T-cell (primary cell): Measurements from ENCODE around the gene RRM2. TPM values are rescaled to one million over a fixed set of nuclear protein-coding genes. Genes with fewer than 3 reads are reported as not detected.

ENCODE experiments used
- ATAC-seq, 4 experiments: fragments of 200-7000 bp in 3 of 4; fragments of 150-1000 bp in 1 of 4; cut with Tn5 transposase; replicated peaks in 1 of 4; 1 replicate in 3 of 4; 2 replicates in 1 of 4; pipeline ENCODE4 v1.10.0; 2021; ENCODE audit warnings: moderate library complexity in 3 of 4, mild to moderate bottlenecking in 2 of 4, moderate number of reproducible peaks in 1 of 4
- CTCF ChIA-PET, 2 donors: fragments of 300-600 bp; sonication (Branson Sonifier 250); formaldehyde crosslinking; loops; one replicate each; lab custom pipeline; 2022; ENCODE audit warnings: antibody characterized with exemption in 2 of 2; lab: Charles Lee
- POLR2A ChIA-PET, 2 donors: fragments of 300-600 bp; sonication (Branson Sonifier 250); formaldehyde crosslinking; loops; one replicate each; lab custom pipeline; 2022; ENCODE audit warnings: antibody characterized with exemption in 2 of 2; lab: Charles Lee
- DNase-seq, 35 experiments: peaks; one replicate each; pipeline versions ENCODE4 v3.0.0 to v3.0.0-alpha.2; 2013 to 2023
- H3K27ac ChIP-seq: one replicate; pipeline ENCODE4 v1.5.1; 2013; ENCODE audit warnings: low read length
- H3K27me3 ChIP-seq, 2 experiments: replicated peaks in 1 of 2; 1 replicate in 1 of 2; 2 replicates in 1 of 2; pipeline versions ENCODE4 v1.6.1 to v1.7.0; 2013; ENCODE audit warnings: low read length in 1 of 2, mixed read lengths in 1 of 2; ENCODE audit not compliant: control insufficient read depth in 2 of 2, insufficient read depth in 2 of 2; ENCODE audit errors: extremely low read depth in 1 of 2
- H3K36me3 ChIP-seq, 2 donors: 1 replicate in 1 of 2; 2 replicates in 1 of 2; pipeline versions ENCODE4 v1.6.1 to v1.7.0; 2013; ENCODE audit warnings: low read length in 1 of 2; ENCODE audit not compliant: control insufficient read depth in 2 of 2, insufficient read depth in 1 of 2; ENCODE audit errors: extremely low read depth in 1 of 2
- H3K4me1 ChIP-seq, 2 experiments: 1 replicate in 1 of 2; 2 replicates in 1 of 2; pipeline versions ENCODE4 v1.6.1 to v1.7.0; 2013; ENCODE audit warnings: low read length in 2 of 2, mixed read lengths in 1 of 2; ENCODE audit not compliant: insufficient read depth in 2 of 2, control insufficient read depth in 1 of 2; ENCODE audit errors: extremely low read depth in 1 of 2
- H3K4me3 ChIP-seq, 2 donors: 1 replicate in 1 of 2; 2 replicates in 1 of 2; pipeline versions ENCODE4 v1.5.1 to v1.7.0; 2013; ENCODE audit warnings: mild to moderate bottlenecking in 2 of 2, low read length in 1 of 2, moderate library complexity in 1 of 2; ENCODE audit not compliant: control insufficient read depth in 1 of 2; ENCODE audit errors: extremely low read depth in 1 of 2
- H3K9me3 ChIP-seq: 2 replicates; pipeline ENCODE4 v1.7.0; 2013
- H3K27ac Mint-ChIP-seq, 2 donors: one replicate each; pipeline ENCODE4 v1.8.0; 2020 to 2021; ENCODE audit warnings: mild to moderate bottlenecking in 2 of 2, mixed read lengths in 2 of 2
- H3K27me3 Mint-ChIP-seq, 2 donors: one replicate each; pipeline ENCODE4 v1.8.0; 2021 to 2022; ENCODE audit warnings: mixed read lengths in 2 of 2
- H3K36me3 Mint-ChIP-seq: one replicate; pipeline ENCODE4 v1.8.0; 2021; ENCODE audit warnings: mixed read lengths
- H3K4me1 Mint-ChIP-seq, 3 donors: one replicate each; pipeline ENCODE4 v1.8.0; 2020 to 2022; ENCODE audit warnings: mixed read lengths in 3 of 3, mild to moderate bottlenecking in 1 of 3
- H3K4me3 Mint-ChIP-seq, 3 donors: one replicate each; pipeline ENCODE4 v1.8.0; 2020 to 2022; ENCODE audit warnings: mild to moderate bottlenecking in 3 of 3, mixed read lengths in 3 of 3, moderate library complexity in 3 of 3
- H3K9me3 Mint-ChIP-seq, 3 donors: one replicate each; pipeline ENCODE4 v1.8.0; 2020 to 2022; ENCODE audit warnings: mixed read lengths in 3 of 3
- WGBS: methylation state at CpG from one replicate; pipeline ENCODE4 v1.1.5; 2013; ENCODE audit warnings: missing lambda C conversion rate; ENCODE audit not compliant: insufficient coverage; 5-methylcytosine and 5-hydroxymethylcytosine counted together
- total RNA-seq, 35 experiments: library from RNA in 6 of 35; stranded (reverse) in 6 of 35; fragments of 120-200 nt in 1 of 35; gene quantifications; one replicate each; pipeline versions ENCODE4 v1.2.1 to v1.2.4 and lab custom pipeline; 2013 to 2026

RRM2 gene
- total RNA-seq, 5 donors from 2014 or later (not counting 1 experiment from before 2014, with no cell fraction given): 2.6 to 10.4 (median 3.0) TPM

GRCh38 chr2:10076988-10077527, 45.5 kb upstream of the RRM2 start:
- no peak overlapping the region for H3K4me3 Mint-ChIP-seq
- H3K27me3 Mint-ChIP-seq: peaks cover 57 to 73% of the 10 kb centered on the region in 2 donors
- CTCF ChIA-PET: interaction anchor here in 1 of 2 donors (0.6 to 1.2 kb wide), 2 partner anchors 358 to 925 kb away, joined by 3 to 5 read pairs; no protein-coding TSS in a partner anchor

GRCh38 chr2:10078001-10078400, 44.5 kb upstream of the RRM2 start:
- Histone ChIP-seq H3K27me3 (peaks cover 10 to 82% of the 10 kb centered on the region in 2 experiments), H3K9me3 (no peaks in the 10 kb centered on the region), H3K36me3 (no peaks in the 10 kb centered on the region), H3K4me3 (no peak overlapping the region), H3K4me1 (peaks cover 7 to 28% of the 10 kb centered on the region in 2 experiments), H3K27ac (no peak overlapping the region)
- peaks cover 13 to 18% (median 14%) of the 10 kb centered on the region in 3 donors for H3K4me1 Mint-ChIP-seq
- H3K36me3 Mint-ChIP-seq: no peaks in the 10 kb centered on the region
- H3K27me3 Mint-ChIP-seq: peaks cover 57 to 79% of the 10 kb centered on the region in 2 donors
- CTCF ChIA-PET: interaction anchor here (1.2 kb wide), 2 partner anchors 331 to 357 kb away, joined by 4 to 5 read pairs; no protein-coding TSS in a partner anchor
- no peak for DNase-seq
- H3K9me3 Mint-ChIP-seq: no peaks in the 10 kb centered on the region
- POLR2A ChIA-PET: no interaction called here
- ATAC-seq: no peak
- H3K4me3 Mint-ChIP-seq: no peak overlapping the region
- 84% methylated on average over 4 of the region's 7 CpGs for WGBS
- H3K27ac Mint-ChIP-seq: peak overlapping the region in 1 of 2 donors; percentile 68

More at GRCh38 chr2:10076988-10077527, 45.5 kb upstream of the RRM2 start:
- Mint-ChIP-seq H3K36me3 (no peaks in the 10 kb centered on the region), H3K9me3 (no peaks in the 10 kb centered on the region), H3K4me1 (peaks cover 16 to 24% (median 17%) of the 10 kb centered on the region in 3 donors), H3K27ac (no peak overlapping the region)
- ATAC-seq (no peak), DNase-seq (no peak)
- no peaks in the 10 kb centered on the region for H3K9me3 ChIP-seq
- peaks cover 9 to 80% of the 10 kb centered on the region in 2 experiments for H3K27me3 ChIP-seq
- WGBS: 76% methylated on average over 4 of the region's 5 CpGs
- no peak overlapping the region for H3K4me3 ChIP-seq
- POLR2A ChIA-PET: interaction anchor here (0.5 to 0.6 kb wide), 2 partner anchors 220 to 585 kb away, joined by 4 read pairs; no protein-coding TSS in a partner anchor
- H3K4me1 ChIP-seq: peaks cover 7 to 32% of the 10 kb centered on the region in 2 experiments
- no peak overlapping the region for H3K27ac ChIP-seq
- no peaks in the 10 kb centered on the region for H3K36me3 ChIP-seq

- H3K27ac ChIP-seq: no peak overlapping the region
- Mint-ChIP-seq H3K4me3 (peak overlapping the region; percentile 66 to 86 (median 79)), H3K4me1 (peaks cover 13 to 18% (median 14%) of the 10 kb centered on the region in 3 donors), H3K36me3 (no peaks in the 10 kb centered on the region), H3K27ac (peak overlapping the region in 1 of 2 donors; percentile 33), H3K27me3 (peaks cover 61 to 82% of the 10 kb centered on the region in 2 donors), H3K9me3 (no peaks in the 10 kb centered on the region)
- WGBS: 43% methylated on average over 9 of the region's 12 CpGs
- peaks cover 11 to 81% of the 10 kb centered on the region in 2 experiments for H3K27me3 ChIP-seq
- DNase-seq (no peak), ATAC-seq (no peak)
- peaks cover 7 to 28% of the 10 kb centered on the region in 2 experiments for H3K4me1 ChIP-seq
- H3K9me3 ChIP-seq: no peaks in the 10 kb centered on the region
- H3K36me3 ChIP-seq: no peaks in the 10 kb centered on the region
- no peak overlapping the region for H3K4me3 ChIP-seq
- ChIA-PET CTCF (interaction anchor here (0.7 to 1.2 kb wide), 3 partner anchors 12 to 356 kb away, joined by 4 to 6 read pairs (median 6); no protein-coding TSS in a partner anchor), POLR2A (no interaction called here)
Measured at GRCh38 chr2:10078704-10079265, 43.8 kb upstream of the RRM2 start.

GRCh38 chr2:10079266-10079869, 43.2 kb upstream of the RRM2 start:
- ChIA-PET POLR2A (no interaction called here), CTCF (interaction anchor here in 1 of 2 donors (1.1 kb wide), 1 partner anchor 356 kb away, joined by 6 read pairs; no protein-coding TSS in a partner anchor)
- WGBS: 1% methylated on average over 52 of the region's 53 CpGs
- Mint-ChIP-seq H3K27ac (no peak overlapping the region), H3K4me1 (peaks cover 13 to 18% (median 14%) of the 10 kb centered on the region in 3 donors), H3K4me3 (peak overlapping the region; percentile 66 to 86 (median 79)), H3K36me3 (no peaks in the 10 kb centered on the region), H3K27me3 (peaks cover 58 to 82% of the 10 kb centered on the region in 2 donors), H3K9me3 (no peaks in the 10 kb centered on the region)
- peak; percentile 62 to 69 (median 66) for ATAC-seq
- Histone ChIP-seq H3K27ac (no peak overlapping the region), H3K4me3 (peak overlapping the region in 1 of 2 donors; percentile 2), H3K36me3 (no peaks in the 10 kb centered on the region), H3K4me1 (peaks cover 7 to 28% of the 10 kb centered on the region in 2 experiments), H3K27me3 (peaks cover 11 to 81% of the 10 kb centered on the region in 2 experiments), H3K9me3 (no peaks in the 10 kb centered on the region)
- DNase-seq: peak in 6 of 35 experiments; percentile 4 to 34 (median 14)

GRCh38 chr2:10079870-10080535, 42.5 kb upstream of the RRM2 start, which contains the start of gene CYS1:
CYS1 (minus strand) TSS chr2:10080411; CDS start chr2:10080223, 188 bp downstream.
- peaks cover 11 to 82% of the 10 kb centered on the region in 2 experiments for H3K27me3 ChIP-seq
- H3K4me1 ChIP-seq: peaks cover 7 to 28% of the 10 kb centered on the region in 2 experiments
- CTCF ChIA-PET: no interaction called here
- H3K27ac ChIP-seq: no peak within 1 kb of the TSS
- H3K27me3 Mint-ChIP-seq: peaks cover 60 to 81% of the 10 kb centered on the region in 2 donors
- no peaks in the 10 kb centered on the region for H3K9me3 Mint-ChIP-seq
- POLR2A ChIA-PET: no interaction called here
- peak in 2 of 35 experiments; percentile 17 to 27 for DNase-seq
- peak within 1 kb of the TSS in 1 of 2 donors; percentile 15 for H3K27ac Mint-ChIP-seq
- peak; percentile 39 to 61 (median 52) for ATAC-seq
- H3K36me3 Mint-ChIP-seq: no peaks in the 10 kb centered on the region
- no peaks in the 10 kb centered on the region for H3K9me3 ChIP-seq
- peak within 1 kb of the TSS; percentile 66 to 86 (median 79) for H3K4me3 Mint-ChIP-seq
- 1% methylated on average over 98 of the region's 98 CpGs for WGBS
- peaks cover 13 to 18% (median 14%) of the 10 kb centered on the region in 3 donors for H3K4me1 Mint-ChIP-seq
- H3K36me3 ChIP-seq: no peaks in the 10 kb centered on the region
- peak within 1 kb of the TSS; percentile 32 to 64 for H3K4me3 ChIP-seq
